HG03342 (cell line): ENCODE measurements around the gene TTLL5.

Source experiments
- ATAC-seq: cut with Tn5 transposase; IDR thresholded peaks from one replicate; pipeline ENCODE4 v1.9.1; 2021; ENCODE audit warnings: mild to moderate bottlenecking, moderate library complexity; ENCODE audit not compliant: unreplicated experiment

Gene TTLL5

DNA sequence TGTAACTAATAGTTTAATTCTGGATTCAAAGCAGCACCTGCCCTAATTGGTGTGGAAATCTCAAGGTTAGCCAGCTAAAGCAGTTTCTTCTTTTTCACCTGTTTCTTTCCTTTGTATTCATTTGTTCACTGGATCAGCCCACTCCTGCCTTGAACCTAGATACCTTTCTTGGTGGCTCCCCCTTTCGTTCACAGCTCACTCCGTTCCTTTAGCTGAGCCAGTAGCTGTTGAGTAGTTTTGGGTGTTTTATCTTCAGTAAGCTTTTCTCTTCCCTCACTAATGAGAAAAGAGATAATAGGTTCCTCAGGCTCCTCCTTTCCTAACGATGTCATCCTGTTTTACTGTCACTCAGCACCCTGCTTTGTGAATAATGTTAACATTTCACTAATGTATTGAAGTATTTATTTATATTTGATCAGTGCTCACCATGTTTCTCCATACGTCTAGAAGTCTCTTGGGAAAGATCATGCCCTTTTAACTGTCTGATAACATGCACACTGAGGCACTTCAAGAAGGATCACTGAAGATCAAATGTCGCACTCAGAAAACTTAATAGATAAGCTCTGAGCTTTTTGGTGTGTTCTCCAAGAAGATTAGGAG, 199.6 kb downstream of the TTLL5 start:
- no peak for ATAC-seq

DNA sequence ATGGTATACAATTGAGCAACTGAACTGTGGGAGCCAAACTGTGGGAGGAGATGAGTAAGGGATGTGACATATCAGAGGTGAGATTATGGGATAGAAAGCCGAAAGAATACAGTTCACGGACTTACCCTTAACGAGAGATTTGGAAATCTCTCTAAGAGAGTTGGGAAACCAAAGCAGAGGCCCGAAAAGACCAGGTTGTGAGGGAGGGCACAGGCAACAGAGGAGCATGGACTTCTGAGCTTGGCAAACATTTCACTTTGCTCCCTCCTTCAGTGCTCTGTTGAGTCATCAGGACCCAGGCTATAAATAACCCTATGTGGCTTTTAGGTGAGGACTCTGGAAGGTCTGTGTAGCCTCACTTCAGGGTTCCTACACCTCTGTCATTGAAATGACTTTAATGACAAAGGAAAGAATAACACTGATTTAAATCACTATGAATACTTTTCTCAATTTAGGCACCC, 200.1 kb downstream of the TTLL5 start:
- ATAC-seq: no peak

DNA sequence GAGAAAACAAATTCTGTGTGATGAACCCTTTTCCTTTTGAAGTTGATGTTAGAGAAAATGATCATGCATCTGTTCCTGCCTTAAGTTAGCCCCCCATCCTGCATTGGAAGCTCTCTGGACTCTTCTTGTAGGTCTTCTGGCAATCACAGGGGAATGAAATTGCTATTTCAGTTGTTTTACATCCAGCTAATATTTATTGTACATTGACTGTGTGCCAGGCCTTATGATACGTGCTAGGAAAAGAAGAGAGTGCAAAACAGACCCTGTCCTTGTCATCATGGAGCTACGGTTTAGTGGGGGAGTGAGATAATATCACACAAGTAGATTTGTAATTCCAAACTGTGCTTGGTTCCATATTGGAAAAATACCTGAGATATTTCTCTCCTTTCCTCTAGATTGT, 202.2 kb downstream of the TTLL5 start:
- no peak for ATAC-seq

DNA sequence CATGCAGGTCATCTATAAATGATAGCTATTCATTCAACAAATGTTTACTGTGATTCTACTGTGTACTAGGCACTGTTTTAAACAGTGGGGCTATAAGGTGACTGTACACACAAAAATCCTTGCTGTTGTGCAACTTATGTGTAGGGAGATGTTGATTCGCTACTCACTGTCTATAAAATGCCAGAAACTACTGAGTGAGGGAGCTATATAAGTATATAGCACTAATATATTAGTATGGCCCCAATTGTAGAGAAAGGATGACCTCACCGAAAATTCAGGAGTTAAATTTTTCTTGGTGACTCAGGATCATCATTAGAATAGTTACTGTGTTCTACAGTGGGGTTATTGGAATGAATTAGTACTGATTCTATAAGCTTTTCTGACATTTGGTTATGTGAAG, 203.3 kb downstream of the TTLL5 start:
- no peak for ATAC-seq

DNA sequence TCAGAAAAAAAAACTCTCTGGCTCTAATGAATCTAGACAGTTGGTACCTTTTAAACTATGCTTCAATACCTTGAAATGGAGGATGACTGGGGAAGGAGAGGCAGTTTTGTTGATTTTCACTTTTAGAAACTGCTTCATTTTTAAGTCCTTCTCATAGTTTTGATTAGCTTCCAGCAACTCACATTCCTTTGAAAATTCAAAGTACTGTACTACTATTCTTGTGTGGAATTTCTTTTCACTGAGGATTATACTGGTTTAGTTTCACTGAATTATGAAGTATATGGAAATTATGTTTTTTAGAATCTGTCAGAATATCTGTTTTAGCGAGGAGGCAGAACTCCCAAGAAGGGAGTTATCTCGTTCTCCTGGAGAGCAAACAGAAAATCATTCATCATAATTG, 204.5 kb downstream of the TTLL5 start:
- ATAC-seq: no peak

DNA sequence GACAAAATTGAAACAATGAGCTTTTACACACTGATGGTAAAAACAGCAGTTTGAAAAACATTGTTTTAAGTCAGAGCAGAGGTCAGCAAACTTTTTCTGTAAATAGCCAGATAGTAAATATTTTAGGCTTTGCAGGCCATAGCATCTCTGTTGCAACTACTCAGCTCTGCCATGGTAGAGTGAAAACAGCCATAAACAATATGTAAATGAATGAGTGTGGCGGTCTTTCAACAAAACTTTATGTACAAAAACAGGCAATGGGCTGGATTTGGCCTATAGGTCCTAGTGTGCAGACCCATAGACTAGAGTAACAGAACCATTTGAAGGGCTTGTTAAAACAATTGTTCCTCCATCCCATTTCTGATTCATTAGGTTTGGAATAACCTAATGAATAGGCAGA, 205.9 kb downstream of the TTLL5 start:
- ATAC-seq: no peak

DNA sequence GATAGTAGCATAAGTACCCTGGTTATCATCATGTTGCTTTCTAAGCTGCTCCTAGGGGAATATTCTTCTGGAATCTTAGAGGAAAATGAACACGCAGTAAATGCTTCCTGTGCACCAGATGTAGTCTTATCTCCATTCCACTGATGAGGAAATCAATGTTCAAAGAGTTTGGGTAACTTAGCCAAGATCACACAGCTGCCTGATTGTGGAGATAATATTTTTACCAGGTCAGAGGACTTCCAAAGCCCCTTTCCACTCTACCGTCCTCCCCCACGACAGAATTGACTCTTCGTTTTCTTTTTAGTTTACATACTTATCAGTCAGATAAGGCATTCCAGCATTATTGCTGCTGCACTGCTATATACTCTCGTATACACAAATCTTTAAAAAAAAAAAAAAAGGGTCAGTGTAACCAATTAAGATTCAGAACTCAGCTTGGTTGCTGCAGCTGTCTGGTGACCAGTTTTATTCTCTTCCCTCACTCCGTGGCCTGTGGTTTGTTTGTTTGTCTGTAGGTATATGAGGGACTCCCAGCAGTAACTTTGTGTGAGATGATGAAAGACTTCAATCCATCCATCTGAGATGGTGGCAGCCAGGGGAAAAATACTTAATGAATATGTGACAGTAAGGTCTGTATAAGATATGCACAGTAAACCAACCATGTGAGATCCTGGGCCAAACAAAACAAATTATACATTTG, 210.3 kb downstream of the TTLL5 start:
- ATAC-seq: no peak

DNA sequence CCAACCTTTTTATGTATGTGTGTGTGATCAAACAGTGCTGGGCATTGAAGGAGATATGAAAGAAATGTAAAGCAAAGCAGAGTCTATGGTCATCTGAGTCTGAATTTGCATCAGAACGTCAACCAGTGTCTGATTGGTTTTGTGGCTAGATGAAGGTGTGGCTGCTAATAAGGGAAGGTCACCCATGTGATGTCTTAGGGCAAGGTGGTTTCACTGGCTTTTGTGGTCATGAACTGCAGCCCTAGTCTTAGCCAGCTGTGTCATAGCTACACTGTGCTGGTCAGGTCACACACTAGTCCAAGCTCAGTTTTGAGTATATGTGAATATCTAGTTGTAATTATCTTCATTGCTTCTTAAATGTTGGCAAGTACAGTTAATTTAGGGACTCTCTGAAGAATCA, 214.9 kb downstream of the TTLL5 start:
- ATAC-seq: peak; percentile 98

DNA sequence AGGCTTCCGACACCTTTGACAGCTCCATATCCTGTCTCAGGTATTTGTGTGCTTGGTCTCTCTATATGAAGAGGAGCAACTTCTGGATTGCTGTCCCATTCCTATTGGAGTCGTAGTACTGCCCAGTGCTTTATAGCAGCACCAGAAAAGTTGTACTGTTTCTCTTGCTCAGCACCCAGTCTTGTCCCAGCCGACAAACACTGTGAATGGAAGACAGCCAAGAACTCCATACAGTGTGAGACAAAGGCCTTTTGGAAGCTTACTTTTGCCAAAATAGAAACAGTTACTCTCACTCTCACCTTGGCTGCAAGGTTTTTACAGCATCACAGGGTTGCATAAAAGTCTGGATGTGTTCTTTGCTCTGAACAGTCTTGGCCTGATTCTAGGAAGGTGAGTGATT, 215.5 kb downstream of the TTLL5 start:
- no peak for ATAC-seq

DNA sequence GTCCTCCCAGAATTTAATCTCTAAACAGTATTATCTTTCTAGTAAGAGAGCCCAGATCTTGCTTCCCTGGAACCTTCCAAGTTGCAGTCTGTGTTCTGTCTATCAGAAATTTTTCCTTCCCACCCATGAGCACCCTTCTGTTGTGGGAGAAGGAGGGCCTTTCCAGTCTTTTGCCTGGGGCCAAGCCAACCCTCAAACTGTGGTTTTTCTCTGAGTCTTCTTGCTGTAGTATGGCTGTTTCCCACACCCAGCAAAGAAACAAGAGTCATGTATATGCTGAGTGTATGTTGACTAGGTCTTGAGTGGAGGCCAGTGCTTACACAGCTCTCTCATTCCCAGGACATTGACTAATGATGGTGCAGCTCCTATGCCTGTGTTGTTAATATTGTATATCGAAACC, 216.2 kb downstream of the TTLL5 start:
- ATAC-seq: no peak

DNA sequence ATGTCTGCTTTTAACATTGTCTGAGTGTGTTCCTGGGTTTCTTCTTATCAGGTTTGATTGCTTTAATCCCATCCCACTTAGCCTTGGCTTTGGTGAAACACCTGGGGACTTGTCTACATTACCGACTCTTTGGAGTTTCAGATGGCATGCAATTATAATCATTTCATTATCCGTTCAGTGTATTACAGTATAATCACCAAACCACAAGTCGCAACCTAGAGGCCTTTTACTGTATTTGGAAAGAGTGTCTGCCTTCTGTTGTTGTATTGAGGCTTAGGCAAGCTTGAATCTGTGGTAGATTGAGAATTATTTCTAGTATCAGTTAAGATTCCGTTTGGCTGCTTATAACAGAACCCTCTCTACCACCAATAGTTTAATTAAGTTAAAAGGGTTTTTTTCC, 216.8 kb downstream of the TTLL5 start:
- ATAC-seq: no peak

DNA sequence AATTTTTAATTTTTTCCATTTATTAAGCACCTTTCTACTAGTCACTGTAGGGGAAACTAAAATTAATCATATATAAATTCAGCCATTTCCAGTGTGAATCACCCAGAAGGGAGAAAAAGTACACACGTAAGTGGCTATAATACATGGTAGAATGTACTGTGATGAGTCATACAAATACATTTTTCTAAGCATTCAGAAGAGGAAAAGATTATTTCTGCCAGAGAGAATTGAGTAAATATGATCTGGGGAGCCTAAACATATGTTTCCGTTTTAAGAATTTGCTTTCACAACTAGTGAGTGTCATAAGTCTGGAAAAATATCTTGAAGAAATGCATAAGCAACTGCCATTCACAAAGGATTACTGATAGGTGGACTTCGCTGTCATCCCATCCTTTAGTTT, 218.0 kb downstream of the TTLL5 start:
- ATAC-seq: no peak

DNA sequence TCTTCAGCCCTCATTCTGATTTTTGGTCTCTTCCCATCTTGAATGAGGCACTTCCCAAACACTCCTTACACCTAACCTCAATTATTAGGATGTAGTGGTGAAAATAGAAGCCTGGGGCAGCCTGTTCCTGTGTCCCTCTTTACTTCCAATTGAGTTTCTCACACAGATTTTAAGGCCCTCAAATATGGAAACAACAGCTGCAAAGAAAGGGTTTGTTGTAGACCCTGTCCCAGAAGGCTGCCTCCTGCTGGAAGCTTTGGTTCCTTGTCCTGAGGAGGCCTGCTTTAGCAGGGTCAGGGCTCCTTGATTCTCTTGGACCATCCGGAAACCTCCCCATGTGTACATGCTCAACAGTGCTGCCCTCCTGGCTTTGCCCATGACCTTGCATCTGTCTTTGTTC, 219.5 kb downstream of the TTLL5 start:
- ATAC-seq: no peak

DNA sequence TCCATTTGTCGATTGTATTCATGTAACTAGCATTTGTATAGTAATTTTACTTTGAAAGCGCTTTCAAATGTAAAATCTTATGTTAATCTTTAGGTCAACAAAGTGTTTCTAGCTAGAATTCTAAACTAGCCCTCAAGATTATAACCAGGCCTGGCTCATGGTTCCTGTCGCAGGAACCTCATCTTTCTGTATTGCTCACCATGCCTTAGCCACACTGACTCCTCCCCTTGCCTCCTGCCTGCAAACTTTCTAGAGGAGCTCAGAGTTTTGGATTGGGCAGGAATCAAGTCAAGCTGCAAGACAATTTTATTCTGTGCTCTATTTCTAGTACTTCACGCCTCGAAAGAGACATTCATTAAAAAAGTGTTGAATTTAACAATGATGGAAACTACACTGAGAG, 220.9 kb downstream of the TTLL5 start:
- no peak for ATAC-seq

DNA sequence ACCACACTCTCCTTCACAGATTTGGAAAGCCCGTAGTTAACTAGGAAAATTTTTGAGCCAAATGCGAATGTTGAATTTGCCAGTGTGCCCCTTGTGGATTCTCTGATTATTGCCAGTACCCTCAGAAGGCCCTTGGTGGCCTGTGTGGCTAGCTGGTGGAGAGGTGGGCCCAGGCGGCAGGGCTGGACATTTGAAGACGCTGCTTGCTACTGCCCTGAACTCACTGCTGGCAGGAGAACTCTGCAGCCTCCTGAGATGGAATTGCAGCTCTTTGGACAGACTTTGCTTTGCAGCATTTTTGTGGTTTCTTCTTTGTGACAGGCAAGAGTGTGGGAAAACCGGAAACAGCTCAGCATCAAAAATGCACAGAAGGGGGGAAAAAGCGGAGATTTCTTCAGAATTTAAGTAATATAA, 223.2 kb downstream of the TTLL5 start:
- no peak for ATAC-seq

DNA sequence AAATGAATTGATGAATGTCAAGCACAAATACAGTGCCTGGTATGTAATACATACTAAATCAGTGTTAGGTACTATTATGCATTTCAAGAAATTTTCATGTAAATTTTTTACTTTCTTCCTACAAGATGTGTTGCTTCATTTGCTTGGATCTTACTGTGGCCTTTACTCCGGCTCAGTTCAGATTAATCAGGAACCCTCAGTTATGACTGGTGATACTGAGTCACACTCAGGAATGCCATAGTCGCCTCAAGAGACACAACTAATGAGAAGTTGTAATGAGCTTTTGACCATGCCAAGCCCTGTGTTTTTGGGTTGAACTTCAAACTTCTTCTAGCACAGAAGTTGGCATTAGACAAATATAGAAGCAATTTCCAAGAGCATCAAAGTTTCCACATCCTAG, 224.8 kb downstream of the TTLL5 start:
- no peak for ATAC-seq

DNA sequence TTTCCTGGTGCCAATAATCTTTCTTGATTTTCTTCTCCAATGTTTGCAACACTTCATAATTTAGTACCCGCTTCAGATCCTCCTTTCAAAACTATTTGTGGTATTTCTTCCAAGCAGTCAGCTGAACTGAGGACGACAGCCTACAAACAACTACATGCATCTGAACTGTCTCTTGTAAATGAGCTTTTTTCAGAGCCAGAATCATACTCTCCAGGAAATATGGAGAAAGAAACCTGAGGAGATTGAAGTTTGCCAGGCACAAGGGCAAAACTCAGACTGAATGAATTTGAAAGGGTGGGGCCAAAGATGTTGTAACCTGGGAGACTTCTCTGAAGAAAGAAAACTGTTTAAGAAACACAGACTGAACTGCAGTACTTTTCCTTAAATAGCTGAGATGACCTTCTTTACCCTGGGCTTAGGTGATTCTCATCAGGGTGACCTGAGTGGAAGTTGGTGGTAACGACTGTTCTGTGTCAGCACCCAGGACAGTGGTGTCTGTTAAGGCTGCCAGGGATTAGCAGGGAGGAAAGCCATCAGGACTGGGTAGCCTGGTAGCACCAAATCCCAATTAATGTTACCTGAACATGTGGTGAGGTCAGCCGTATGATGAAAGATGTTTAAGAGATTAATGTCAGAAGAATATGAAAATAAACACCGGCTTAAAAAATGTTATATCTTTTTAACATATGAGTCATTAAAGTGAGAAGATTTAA, 225.7 kb downstream of the TTLL5 start:
- no peak for ATAC-seq

DNA sequence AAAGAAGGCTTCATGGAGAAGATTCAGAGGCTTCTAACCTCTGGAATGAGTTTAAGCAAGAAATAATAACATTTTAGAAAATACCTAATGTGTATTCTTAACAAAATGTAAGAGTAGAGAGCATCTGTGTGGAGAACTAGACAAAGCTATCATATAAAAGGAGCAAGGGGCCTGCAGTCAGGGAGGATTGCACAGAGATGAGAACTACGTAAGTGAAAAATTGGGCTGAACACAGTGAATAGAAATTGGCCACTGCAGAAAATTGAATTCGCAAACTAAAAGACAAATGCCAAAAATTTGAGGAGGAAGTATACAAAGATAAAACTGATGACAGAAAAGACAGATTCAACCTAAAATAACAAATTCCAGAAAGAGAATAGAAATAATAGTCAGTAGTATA, 227.9 kb downstream of the TTLL5 start:
- ATAC-seq: no peak

DNA sequence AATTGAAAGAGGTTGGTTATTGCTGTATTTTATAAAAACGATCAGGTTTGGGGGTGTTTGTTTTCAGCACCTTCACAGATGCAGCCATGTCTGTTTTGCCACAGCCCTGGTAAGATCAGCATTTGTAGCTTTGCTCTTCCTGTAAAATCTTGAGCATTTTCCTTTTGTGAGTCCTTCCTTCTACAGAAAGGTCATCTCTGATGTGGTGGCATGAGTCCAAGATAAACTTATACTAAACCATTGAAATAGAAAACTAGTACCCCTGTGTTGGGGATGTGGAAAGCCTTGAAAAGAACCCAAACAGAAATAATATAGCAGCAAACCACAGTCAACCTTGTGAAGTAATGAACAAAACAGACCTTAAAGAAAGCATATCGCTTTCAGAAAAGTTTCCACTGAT, 235.3 kb downstream of the TTLL5 start:
- no peak for ATAC-seq

DNA sequence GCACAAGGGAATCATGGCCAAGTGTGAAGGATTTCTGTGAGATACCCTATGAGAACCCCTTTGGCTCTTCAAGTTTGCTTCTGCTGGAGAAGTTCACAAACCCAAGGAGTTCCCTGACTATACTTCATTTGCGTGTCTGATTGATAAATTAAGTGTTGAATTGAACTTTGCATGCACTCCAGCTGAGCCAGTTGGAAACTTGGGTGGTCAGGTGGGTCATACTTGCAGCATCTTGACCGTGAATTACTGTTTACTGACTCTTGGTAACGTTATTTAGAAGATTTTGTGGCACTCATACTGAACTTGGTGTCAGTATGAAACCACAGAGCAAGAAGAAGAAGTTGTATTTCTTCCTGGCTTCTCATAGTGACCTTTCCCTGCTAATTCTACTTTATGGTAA, 243.3 kb downstream of the TTLL5 start:
- no peak for ATAC-seq

DNA sequence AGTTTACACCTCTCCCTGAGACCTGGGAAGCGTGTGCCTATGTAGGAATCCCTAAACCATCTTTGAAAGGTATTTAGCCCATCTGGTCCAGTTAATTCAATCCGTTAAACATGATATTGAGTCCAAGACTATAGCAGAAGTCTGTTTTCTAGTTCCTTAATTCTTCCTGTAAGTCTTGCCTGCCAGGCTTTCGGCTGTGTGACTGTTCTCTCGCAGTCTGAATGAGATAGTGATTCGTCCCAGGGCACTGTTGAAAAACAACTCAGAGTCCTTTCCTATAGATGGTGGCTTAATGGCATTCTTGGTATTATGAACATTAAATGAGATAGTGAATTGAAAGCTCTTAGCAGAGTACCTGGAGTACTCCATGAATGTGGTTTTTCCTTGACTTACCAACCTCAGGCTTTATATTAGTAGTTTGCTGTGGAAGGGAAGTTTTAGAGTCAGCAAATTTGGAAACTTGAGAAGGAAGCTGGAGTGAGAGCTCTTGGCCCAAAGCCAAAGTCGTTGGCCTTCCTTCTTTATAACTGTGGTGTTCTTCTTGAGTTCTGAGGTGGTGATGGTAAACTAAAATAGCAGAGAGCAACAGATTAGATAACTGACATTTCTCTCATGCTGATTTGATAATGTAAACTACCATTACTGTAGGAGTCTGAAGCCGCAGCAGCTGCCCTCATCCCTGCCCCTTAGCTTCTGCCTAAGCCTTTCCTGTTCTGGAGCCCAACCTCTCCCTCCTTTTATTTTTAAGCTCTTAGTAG, 244.3 kb downstream of the TTLL5 start:
- ATAC-seq: no peak

DNA sequence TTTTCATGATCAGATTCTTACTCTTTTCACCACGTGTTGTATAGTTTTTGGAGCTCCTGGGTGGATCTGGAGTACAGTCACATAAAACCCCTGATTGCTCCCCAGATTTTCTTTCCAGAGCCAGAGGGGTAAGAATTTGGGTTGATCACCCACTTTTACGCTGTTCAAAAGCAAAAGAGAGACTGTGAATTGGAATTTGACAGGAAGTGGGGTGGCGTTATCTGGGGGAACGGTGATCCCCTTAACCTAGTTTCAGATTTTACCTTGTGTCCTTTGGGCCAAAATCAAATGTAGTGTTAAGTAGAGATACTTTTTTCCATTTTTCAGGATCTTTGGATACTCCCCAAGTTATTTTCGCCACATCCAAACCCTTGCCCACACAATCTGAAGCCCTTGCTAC, 245.2 kb downstream of the TTLL5 start:
- ATAC-seq: no peak
